ENCODE measurements around the gene CLSTN2.

DNA sequence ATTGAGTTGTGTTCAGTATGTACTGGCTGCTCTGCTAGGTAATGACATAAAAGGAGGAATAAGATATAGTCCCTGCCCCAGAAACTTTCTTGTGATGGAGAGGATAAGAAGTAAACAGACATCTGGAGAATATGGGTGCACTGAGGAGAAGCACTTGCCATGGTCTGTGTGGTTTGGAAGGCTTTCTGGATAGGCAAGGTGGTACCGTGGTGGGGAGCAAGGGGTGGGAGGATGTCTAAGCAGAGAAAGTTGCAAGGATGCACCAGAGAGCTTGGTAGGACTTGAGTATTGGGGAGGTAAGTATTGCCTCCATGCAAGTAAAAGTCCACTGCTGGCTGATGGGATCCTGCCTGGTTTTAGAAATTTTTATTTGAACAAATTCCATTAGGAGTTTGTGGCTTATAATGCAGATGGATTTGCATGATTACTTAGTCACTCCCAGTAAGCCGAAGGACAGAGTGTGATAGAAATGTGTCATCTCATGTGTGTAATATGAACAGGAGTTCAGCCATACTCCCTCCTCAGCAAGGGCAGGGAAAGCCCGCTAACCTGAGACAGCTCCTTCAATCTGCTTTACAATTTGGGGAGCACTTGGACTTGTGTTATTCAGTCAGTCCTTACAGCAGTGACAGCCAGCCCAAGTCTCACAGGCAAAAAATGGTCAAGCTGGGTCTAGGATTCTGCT, 53.6 kb downstream of the CLSTN2 start:
- TF ChIP-seq, protein P1, sequence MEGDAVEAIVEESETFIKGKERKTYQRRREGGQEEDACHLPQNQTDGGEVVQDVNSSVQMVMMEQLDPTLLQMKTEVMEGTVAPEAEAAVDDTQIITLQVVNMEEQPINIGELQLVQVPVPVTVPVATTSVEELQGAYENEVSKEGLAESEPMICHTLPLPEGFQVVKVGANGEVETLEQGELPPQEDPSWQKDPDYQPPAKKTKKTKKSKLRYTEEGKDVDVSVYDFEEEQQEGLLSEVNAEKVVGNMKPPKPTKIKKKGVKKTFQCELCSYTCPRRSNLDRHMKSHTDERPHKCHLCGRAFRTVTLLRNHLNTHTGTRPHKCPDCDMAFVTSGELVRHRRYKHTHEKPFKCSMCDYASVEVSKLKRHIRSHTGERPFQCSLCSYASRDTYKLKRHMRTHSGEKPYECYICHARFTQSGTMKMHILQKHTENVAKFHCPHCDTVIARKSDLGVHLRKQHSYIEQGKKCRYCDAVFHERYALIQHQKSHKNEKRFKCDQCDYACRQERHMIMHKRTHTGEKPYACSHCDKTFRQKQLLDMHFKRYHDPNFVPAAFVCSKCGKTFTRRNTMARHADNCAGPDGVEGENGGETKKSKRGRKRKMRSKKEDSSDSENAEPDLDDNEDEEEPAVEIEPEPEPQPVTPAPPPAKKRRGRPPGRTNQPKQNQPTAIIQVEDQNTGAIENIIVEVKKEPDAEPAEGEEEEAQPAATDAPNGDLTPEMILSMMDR (IDR thresholded peaks at IDR 0.05): no peak
- TF ChIP-seq POLR2A (IDR thresholded peaks at IDR 0.05): no peak
